ENCODE results near the gene PANK2.
"Not testable (repeated sequence)": the region's sequence is repeated elsewhere in the genome, so short reads cannot be mapped to it uniquely, and the experiment has no call there.

Gene PANK2

DNA sequence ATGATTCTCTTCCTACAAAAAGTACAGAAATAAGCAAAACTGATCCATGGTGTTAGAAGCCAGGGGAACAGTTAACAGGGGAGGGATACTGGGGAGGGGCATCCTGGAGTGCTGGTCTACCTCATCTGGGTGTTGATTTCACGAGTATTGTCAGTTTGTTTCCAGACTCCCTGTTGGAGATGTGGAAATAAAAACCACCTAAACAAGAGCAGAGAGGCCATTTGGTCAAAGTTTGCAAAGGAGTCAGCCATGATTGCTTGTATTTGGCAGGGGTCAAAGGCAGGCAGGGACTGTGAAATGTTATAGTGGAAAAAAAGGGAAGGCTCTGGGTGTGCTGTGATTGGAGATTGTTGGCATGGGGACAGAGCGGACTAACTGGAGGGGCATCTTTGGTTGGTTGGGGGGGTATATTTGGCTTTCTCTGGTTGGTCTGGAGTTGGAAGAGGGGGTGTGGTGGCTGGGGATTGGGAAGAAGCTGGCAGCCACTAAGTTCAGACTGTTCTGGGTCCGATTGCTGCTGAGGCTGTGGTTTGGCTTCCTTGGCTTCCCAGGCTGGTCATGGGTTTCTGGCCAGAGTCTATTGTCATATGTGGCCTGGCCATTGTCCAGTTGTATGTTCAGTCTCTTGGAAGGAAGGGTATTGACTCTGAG, 14.9 kb upstream of the PANK2 start:
- TF ChIP-seq, protein P1, sequence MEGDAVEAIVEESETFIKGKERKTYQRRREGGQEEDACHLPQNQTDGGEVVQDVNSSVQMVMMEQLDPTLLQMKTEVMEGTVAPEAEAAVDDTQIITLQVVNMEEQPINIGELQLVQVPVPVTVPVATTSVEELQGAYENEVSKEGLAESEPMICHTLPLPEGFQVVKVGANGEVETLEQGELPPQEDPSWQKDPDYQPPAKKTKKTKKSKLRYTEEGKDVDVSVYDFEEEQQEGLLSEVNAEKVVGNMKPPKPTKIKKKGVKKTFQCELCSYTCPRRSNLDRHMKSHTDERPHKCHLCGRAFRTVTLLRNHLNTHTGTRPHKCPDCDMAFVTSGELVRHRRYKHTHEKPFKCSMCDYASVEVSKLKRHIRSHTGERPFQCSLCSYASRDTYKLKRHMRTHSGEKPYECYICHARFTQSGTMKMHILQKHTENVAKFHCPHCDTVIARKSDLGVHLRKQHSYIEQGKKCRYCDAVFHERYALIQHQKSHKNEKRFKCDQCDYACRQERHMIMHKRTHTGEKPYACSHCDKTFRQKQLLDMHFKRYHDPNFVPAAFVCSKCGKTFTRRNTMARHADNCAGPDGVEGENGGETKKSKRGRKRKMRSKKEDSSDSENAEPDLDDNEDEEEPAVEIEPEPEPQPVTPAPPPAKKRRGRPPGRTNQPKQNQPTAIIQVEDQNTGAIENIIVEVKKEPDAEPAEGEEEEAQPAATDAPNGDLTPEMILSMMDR (IDR thresholded peaks at IDR 0.05; ENCODE audit: low read depth, low read length) = no peak
- no peak for DNase-seq
- peaks cover 15% of the 10 kb centered on the region for H3K36me3 ChIP-seq
- no peak overlapping the region for H3K4me3 ChIP-seq (ENCODE audit: low read depth, low read length)
- no peaks in the 10 kb centered on the region for H3K9me3 ChIP-seq
- no peaks in the 10 kb centered on the region for H3K27me3 ChIP-seq
- H3K4me1 ChIP-seq = no peaks in the 10 kb centered on the region; the same call in 1 of the 2 replicates

DNA sequence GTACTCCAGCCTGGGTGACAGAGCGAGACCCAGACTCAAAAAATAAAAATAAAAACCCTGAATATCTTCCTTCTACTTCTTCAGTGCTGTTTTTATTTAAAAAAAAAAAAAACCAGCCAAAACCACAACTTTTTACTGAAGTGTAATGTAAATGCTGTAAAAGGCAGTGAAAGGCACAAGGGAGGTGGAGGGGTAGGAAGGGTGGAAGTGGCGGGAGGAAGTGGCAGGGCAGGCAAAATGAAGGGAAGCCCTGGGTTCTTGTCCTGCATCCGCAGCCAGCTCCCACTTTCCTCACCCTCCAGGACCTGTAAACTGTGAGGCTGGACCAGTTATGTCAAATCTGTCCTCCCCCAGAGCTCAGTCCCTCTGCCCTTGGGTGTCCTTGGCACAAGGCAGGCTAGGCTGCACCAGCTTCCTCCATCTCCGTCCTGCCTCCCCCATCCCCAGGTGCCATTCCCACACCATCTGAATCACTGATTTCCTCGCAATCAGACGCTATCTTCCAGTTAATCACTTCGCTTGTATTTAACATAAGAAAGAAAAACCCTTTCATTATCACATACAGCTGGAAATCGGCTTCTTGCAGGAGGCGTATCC, 13.7 kb upstream of the PANK2 start:
- H3K36me3 ChIP-seq = peaks cover 15% of the 10 kb centered on the region
- no peaks in the 10 kb centered on the region for H3K27me3 ChIP-seq
- H3K4me1 ChIP-seq = no peaks in the 10 kb centered on the region; the same call in 1 of the 2 replicates
- no peak for DNase-seq
- H3K4me3 ChIP-seq (ENCODE audit: low read depth, low read length) = no peak overlapping the region
- TF ChIP-seq, protein P1 (IDR thresholded peaks at IDR 0.05; ENCODE audit: low read depth, low read length) = no peak
- H3K9me3 ChIP-seq = no peaks in the 10 kb centered on the region

DNA sequence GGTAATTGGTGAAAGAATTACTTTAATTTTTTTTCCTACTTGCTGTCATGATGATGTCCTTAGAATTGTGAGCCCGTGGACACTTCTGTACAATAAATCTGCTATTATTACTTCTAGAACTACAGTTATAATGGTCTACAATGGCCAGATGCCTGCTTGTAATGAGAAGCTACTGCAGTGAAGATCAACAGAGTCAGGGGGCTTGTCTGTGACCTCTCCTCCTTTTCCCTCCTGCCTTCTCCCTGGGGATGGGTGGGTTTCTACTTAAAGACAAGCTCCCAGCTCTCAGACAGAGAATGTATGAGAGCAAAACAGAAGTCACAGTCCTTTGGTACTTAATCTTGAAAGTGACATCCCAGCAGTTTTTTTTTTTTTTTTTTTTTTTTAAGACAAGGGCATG, 13.2 kb upstream of the PANK2 start:
- no peaks in the 10 kb centered on the region for H3K9me3 ChIP-seq
- no peak overlapping the region for H3K4me3 ChIP-seq (ENCODE audit: low read depth, low read length)
- TF ChIP-seq, protein P1 (IDR thresholded peaks at IDR 0.05; ENCODE audit: low read depth, low read length) = no peak
- no peaks in the 10 kb centered on the region; the same call in 1 of the 2 replicates for H3K4me1 ChIP-seq
- DNase-seq = no peak
- H3K36me3 ChIP-seq = peaks cover 15% of the 10 kb centered on the region
- no peaks in the 10 kb centered on the region for H3K27me3 ChIP-seq

DNA sequence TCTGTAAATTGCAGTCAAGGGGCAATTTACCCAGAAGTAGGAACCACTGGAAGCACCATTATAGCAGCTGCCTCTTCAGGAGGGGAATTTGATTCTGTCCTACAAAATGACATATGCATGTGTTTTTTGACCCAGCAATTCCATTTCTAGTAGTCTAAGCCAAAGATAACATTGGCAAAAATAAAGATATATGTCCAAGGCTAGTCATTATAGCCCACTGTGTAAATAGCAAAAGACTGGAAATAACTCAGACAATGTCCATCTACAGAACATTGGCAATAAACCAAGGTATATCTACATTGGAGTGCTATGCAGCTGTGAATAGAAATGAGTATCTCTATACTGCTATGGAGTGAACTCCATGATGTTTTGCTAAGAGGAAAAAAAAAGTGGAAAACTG, 12.5 kb upstream of the PANK2 start:
- no peaks in the 10 kb centered on the region; the same call in 1 of the 2 replicates for H3K4me1 ChIP-seq
- H3K27me3 ChIP-seq = no peaks in the 10 kb centered on the region
- no peak overlapping the region for H3K4me3 ChIP-seq (ENCODE audit: low read depth, low read length)
- H3K36me3 ChIP-seq = peaks cover 15% of the 10 kb centered on the region
- H3K9me3 ChIP-seq = no peaks in the 10 kb centered on the region
- DNase-seq = no peak
- TF ChIP-seq, protein P1 (IDR thresholded peaks at IDR 0.05; ENCODE audit: low read depth, low read length) = no peak

DNA sequence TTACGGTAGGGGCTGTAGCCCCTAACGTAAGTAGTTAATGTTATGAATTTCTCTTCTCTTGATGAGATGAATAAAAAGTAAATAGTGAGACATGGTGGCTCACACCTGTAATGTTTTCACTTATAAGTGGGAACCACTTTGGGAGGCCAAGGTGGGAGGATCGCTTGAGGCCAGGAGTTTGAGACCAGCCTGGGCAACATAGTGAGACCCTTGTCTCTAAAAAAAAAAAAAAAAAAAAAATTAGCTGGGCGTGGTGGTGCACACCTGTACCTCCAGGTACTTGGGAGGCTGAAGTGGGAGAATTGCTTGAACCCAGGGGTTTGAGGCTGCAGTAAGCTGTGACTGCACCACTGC, 10.3 kb upstream of the PANK2 start:
- not testable (repeated sequence) for H3K9me3 ChIP-seq; H3K4me1 ChIP-seq; H3K27me3 ChIP-seq; DNase-seq; H3K4me3 ChIP-seq (ENCODE audit: low read depth, low read length)
- H3K36me3 ChIP-seq = peaks cover 12% of the 10 kb centered on the region

DNA sequence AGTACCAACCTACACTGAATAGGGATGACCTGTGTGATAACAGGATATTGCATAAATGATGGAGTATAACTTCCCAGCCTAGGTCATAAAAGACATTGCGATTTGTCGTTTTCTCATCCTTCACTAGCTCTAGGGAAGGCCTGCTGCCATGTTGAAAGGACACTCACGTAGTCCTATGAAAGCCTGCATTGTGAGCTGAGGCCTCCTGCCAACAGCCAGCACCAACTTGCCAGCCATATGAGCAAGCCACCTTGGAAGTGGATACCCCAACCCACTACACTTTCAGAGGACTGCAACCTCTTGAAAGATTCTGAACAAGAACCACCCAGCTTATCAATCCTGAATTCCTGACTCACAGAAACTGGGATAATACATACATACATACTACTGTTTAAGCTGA, 3.5 kb upstream of the PANK2 start:
- no peak overlapping the region for H3K4me3 ChIP-seq (ENCODE audit: low read depth, low read length)
- TF ChIP-seq, protein P1 (IDR thresholded peaks at IDR 0.05; ENCODE audit: low read depth, low read length) = no peak
- H3K9me3 ChIP-seq = no peaks in the 10 kb centered on the region
- H3K4me1 ChIP-seq = peaks cover 5% of the 10 kb centered on the region
- H3K27me3 ChIP-seq = no peaks in the 10 kb centered on the region
- DNase-seq = no peak
- peaks cover 4% of the 10 kb centered on the region for H3K36me3 ChIP-seq
